A673 (cell line): Measurements from ENCODE around the gene IL1RAPL1. TPM values are rescaled to one million over a fixed set of nuclear protein-coding genes. Genes with fewer than 3 reads are reported as not detected.

ENCODE experiments used
- BruUV-seq: library from RNA; stranded (reverse); fragments of 400-500 nt; replicated peaks from 2 replicates; lab custom pipeline; 2021; lab: Mats Ljungman, UMichigan
- CTCF ChIA-PET: fragments of 300-600 bp; sonication (Branson Sonifier 250); formaldehyde crosslinking; loops from one replicate; lab custom pipeline; 2022; ENCODE audit warnings: antibody characterized with exemption; lab: Charles Lee
- POLR2A ChIA-PET: fragments of 300-600 bp; sonication (Branson Sonifier 250); formaldehyde crosslinking; loops from one replicate; lab custom pipeline; 2022; ENCODE audit warnings: antibody characterized with exemption; ENCODE audit not compliant: low non-redundant PET; lab: Charles Lee
- DNase-seq: peaks from one replicate; pipeline ENCODE4 v3.0.0-alpha.2; 2015; ENCODE audit warnings: low spot score
- H3K27ac ChIP-seq: fragments of 200-600 bp; sonication (generic); 2 replicates; pipeline ENCODE4 v1.5.1; 2016; ENCODE audit warnings: mixed run types, low read depth, mild to moderate bottlenecking, mixed read lengths, antibody characterized with exemption, low read length; ENCODE audit not compliant: poor library complexity, severe bottlenecking
- H3K27me3 ChIP-seq: fragments of 200-600 bp; sonication (generic); replicated peaks from 2 replicates; pipeline ENCODE4 v1.6.1; 2017; ENCODE audit warnings: mixed run types, low read depth, mild to moderate bottlenecking, mixed read lengths, antibody characterized with exemption, low read length; ENCODE audit not compliant: insufficient read depth, poor library complexity
- H3K36me3 ChIP-seq: fragments of 200-600 bp; sonication (generic); 2 replicates; pipeline ENCODE4 v1.6.1; 2016; ENCODE audit warnings: mixed run types, mild to moderate bottlenecking, mixed read lengths, antibody characterized with exemption, low read length; ENCODE audit not compliant: insufficient read depth, poor library complexity, severe bottlenecking
- H3K4me1 ChIP-seq: fragments of 200-600 bp; sonication (generic); 2 replicates; pipeline ENCODE4 v1.6.1; 2017; ENCODE audit warnings: mixed run types, mild to moderate bottlenecking, mixed read lengths, antibody characterized with exemption, low read length; ENCODE audit not compliant: insufficient read depth, poor library complexity, severe bottlenecking
- H3K4me3 ChIP-seq: fragments of 200-600 bp; sonication (generic); 2 replicates; pipeline ENCODE4 v1.5.1; 2016; ENCODE audit warnings: low read depth, mixed run types, mild to moderate bottlenecking, mixed read lengths, low read length; ENCODE audit not compliant: poor library complexity, severe bottlenecking
- H3K9me3 ChIP-seq: fragments of 200-600 bp; sonication (generic); 2 replicates; pipeline ENCODE4 v1.6.1; 2016; ENCODE audit warnings: mixed run types, low read depth, mild to moderate bottlenecking, mixed read lengths, antibody characterized with exemption, low read length; ENCODE audit not compliant: poor library complexity, severe bottlenecking
- EZH2 ChIP-seq: fragments of 200-600 bp; sonication (generic); IDR thresholded peaks from 2 replicates; pipeline ENCODE4 v1.6.1; 2017; ENCODE audit warnings: borderline replicate concordance, low read depth, mild to moderate bottlenecking, mixed read lengths, antibody characterized with exemption, low read length; ENCODE audit not compliant: poor library complexity, severe bottlenecking
- intact Hi-C: fragments of 100-400 bp; cut with micrococcal nuclease; formaldehyde crosslinking; loops from one replicate; pipeline ENCODE4 v1.10.0; 2022; ENCODE audit not compliant: unreplicated experiment
- total RNA-seq: library from RNA; stranded (reverse); gene quantifications from 2 replicates; pipeline ENCODE4 v1.2.3, GENCODE V29; 2021
- TF ChIP-seq, protein P1 (sequence below): fragments of 300-800, 200-600 bp; sonication (generic); conservative IDR thresholded peaks from 2 replicates; pipeline ENCODE4 v1.5.1; 2017; ENCODE audit warnings: low read depth, mild to moderate bottlenecking, antibody characterized with exemption, low read length, moderate library complexity, mixed read lengths

Gene IL1RAPL1
- total RNA-seq, 1 experiment from 2014 or later = 0.21 TPM

DNA sequence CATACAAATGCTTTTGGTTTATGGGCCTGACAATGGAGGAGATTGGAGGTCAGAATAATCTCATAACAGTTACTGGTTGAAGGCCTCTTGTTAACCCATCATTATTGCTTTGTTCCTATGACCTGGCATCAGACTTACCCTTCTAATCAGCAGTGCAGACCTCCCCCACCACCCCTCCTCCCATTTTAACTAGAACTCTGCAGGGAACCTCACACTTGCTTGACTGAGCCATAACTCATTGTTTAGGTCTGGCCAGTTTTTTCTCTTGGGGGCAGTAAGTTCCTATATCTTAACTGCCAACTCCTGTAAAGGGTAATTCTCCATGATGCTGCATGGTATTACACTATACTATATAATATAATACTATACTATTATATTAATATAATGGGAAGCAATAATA lies 609.3 kb downstream of the IL1RAPL1 start:
- ChIA-PET POLR2A (no interaction called here), CTCF (no interaction called here)
- no peak for DNase-seq
- H3K27ac ChIP-seq = no peak overlapping the region
- H3K36me3 ChIP-seq = no peaks in the 10 kb centered on the region
- TF ChIP-seq, protein P1, sequence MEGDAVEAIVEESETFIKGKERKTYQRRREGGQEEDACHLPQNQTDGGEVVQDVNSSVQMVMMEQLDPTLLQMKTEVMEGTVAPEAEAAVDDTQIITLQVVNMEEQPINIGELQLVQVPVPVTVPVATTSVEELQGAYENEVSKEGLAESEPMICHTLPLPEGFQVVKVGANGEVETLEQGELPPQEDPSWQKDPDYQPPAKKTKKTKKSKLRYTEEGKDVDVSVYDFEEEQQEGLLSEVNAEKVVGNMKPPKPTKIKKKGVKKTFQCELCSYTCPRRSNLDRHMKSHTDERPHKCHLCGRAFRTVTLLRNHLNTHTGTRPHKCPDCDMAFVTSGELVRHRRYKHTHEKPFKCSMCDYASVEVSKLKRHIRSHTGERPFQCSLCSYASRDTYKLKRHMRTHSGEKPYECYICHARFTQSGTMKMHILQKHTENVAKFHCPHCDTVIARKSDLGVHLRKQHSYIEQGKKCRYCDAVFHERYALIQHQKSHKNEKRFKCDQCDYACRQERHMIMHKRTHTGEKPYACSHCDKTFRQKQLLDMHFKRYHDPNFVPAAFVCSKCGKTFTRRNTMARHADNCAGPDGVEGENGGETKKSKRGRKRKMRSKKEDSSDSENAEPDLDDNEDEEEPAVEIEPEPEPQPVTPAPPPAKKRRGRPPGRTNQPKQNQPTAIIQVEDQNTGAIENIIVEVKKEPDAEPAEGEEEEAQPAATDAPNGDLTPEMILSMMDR = no peak
- no peak for TF ChIP-seq EZH2
- intact Hi-C loops = no loop called here
- no peaks in the 10 kb centered on the region for H3K4me1 ChIP-seq
- no peak overlapping the region for H3K4me3 ChIP-seq
- H3K9me3 ChIP-seq = no peaks in the 10 kb centered on the region
- BruUV-seq = no TSS peak
- no peaks in the 10 kb centered on the region for H3K27me3 ChIP-seq

DNA sequence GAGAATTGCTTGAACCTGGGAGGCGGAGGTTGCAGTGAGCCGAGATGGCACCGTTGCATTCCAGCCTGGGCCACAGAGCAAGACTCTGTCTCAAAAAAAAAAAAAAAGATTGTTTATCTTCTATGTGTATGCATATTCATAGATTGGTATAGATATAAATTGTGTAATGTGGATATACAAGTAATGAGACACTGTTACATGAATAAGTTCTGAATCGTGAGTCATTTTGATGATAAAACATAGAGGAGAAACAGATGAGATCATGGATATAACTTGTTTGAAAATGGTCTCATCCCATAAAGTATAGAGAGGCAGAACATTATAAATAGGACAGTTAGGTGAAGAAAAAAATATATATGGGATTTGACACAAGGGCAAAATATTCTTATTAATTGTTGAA lies 628.0 kb downstream of the IL1RAPL1 start:
- intact Hi-C loops = no loop called here
- no peak for DNase-seq
- H3K9me3 ChIP-seq = no peaks in the 10 kb centered on the region
- TF ChIP-seq, protein P1 = no peak
- TF ChIP-seq EZH2 = no peak
- H3K4me1 ChIP-seq = no peaks in the 10 kb centered on the region
- POLR2A ChIA-PET = no interaction called here
- no peaks in the 10 kb centered on the region for H3K27me3 ChIP-seq
- CTCF ChIA-PET = no interaction called here
- no peak overlapping the region for H3K4me3 ChIP-seq
- H3K27ac ChIP-seq = no peak overlapping the region
- H3K36me3 ChIP-seq = no peaks in the 10 kb centered on the region
- BruUV-seq = no TSS peak

DNA sequence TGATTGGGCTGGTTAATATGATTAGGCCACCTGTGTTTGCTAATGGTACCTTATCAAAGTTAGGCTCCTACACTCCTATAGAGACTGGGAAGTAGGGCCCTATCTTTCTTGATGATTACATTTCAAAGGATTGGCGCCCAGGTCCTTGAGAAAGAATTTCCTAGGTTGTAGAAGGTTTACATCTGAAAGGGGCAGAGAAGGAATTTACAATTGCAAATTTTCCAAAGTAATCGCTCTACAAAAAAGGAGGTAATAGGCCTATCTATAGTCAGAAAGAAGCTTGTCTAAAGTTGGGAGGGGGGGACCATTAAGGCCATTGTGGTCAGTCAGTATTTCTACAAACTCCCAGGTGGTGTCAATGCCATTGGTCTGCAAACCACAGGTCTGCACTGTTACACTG lies 638.4 kb downstream of the IL1RAPL1 start:
- POLR2A ChIA-PET = no interaction called here
- CTCF ChIA-PET = no interaction called here
- H3K27ac ChIP-seq = no peak overlapping the region
- no peaks in the 10 kb centered on the region for H3K36me3 ChIP-seq
- no peaks in the 10 kb centered on the region for H3K27me3 ChIP-seq
- no peaks in the 10 kb centered on the region for H3K9me3 ChIP-seq
- no peak overlapping the region for H3K4me3 ChIP-seq
- no TSS peak for BruUV-seq
- DNase-seq = no peak
- TF ChIP-seq EZH2 = no peak
- TF ChIP-seq, protein P1 = no peak
- H3K4me1 ChIP-seq = no peaks in the 10 kb centered on the region
- intact Hi-C loops = loop anchor here (10.0 kb wide), 1 partner anchor 249 kb away; no protein-coding TSS in a partner anchor
